ENCODE measurements around the gene APBB1. TPM values are rescaled to one million over a fixed set of nuclear protein-coding genes. Genes with fewer than 3 reads are reported as not detected.

APBB1 gene
- total RNA-seq, 5 donors from 2014 or later (not counting 1 experiment from before 2014, with no cell fraction given) = 71.3 to 152 (median 106) TPM

GRCh38 chr11:6455070-6455469 is 36.2 kb upstream of the APBB1 start:
- Histone ChIP-seq H3K4me1 (ENCODE audit: control insufficient read depth in 1 of 2, extremely low read depth in 1 of 2, insufficient read depth in 2 of 2, low read length in 2 of 2) (no peaks in the 10 kb centered on the region), H3K36me3 (ENCODE audit: control insufficient read depth in 2 of 2, extremely low read depth in 1 of 2, insufficient read depth in 1 of 2, low read length in 1 of 2) (peaks cover 14 to 45% of the 10 kb centered on the region in 2 donors), H3K4me3 (ENCODE audit: control insufficient read depth in 1 of 2, extremely low read depth in 1 of 2, low read length in 1 of 2) (no peak overlapping the region), H3K9me3 (no peaks in the 10 kb centered on the region), H3K27me3 (replicated peaks in 1 of 2; ENCODE audit: control insufficient read depth in 2 of 2, extremely low read depth in 1 of 2, insufficient read depth in 2 of 2, low read length in 1 of 2) (no peaks in the 10 kb centered on the region), H3K27ac (ENCODE audit: low read length) (no peak overlapping the region)
- peaks cover 30% of the 10 kb centered on the region for H3K36me3 Mint-ChIP-seq
- DNase-seq (no peak), ATAC-seq (replicated peaks in 1 of 4) (no peak)
- H3K27me3 Mint-ChIP-seq = no peaks in the 10 kb centered on the region
- no peaks in the 10 kb centered on the region for H3K4me1 Mint-ChIP-seq
- no peak overlapping the region for H3K4me3 Mint-ChIP-seq
- H3K27ac Mint-ChIP-seq = no peak overlapping the region
- H3K9me3 Mint-ChIP-seq = no peaks in the 10 kb centered on the region
- POLR2A ChIA-PET = interaction anchor here in 1 of 2 donors (0.6 kb wide), 1 partner anchor 140 kb away, joined by 3 read pairs; no protein-coding TSS in a partner anchor
- CTCF ChIA-PET = interaction anchor here (0.7 to 1.8 kb wide), 4 partner anchors 10 to 92 kb away, joined by 3 to 7 read pairs (median 4); no protein-coding TSS in a partner anchor
- WGBS (ENCODE audit: insufficient coverage) = no CpG with 5 or more reads among the region's 2 CpGs

GRCh38 chr11:6453152-6453551 is 34.3 kb upstream of the APBB1 start:
- WGBS (ENCODE audit: insufficient coverage) = 100% methylated on average over 2 of the region's 2 CpGs
- POLR2A ChIA-PET = no interaction called here
- H3K4me3 Mint-ChIP-seq = no peak overlapping the region

GRCh38 chr11:6452219-6452618 is 33.3 kb upstream of the APBB1 start:
- H3K36me3 Mint-ChIP-seq = peaks cover 24% of the 10 kb centered on the region
- 89% methylated on average over 3 of the region's 3 CpGs for WGBS (ENCODE audit: insufficient coverage)
- ChIA-PET POLR2A (no interaction called here), CTCF (interaction anchor here (0.5 to 1.5 kb wide), 5 partner anchors 9 to 80 kb away, joined by 3 to 6 read pairs (median 4); no protein-coding TSS in a partner anchor)
- H3K4me1 Mint-ChIP-seq = no peaks in the 10 kb centered on the region
- Histone ChIP-seq H3K9me3 (no peaks in the 10 kb centered on the region), H3K27ac (ENCODE audit: low read length) (no peak overlapping the region), H3K36me3 (ENCODE audit: control insufficient read depth in 2 of 2, extremely low read depth in 1 of 2, insufficient read depth in 1 of 2, low read length in 1 of 2) (peaks cover 15 to 39% of the 10 kb centered on the region in 2 donors), H3K4me1 (ENCODE audit: control insufficient read depth in 1 of 2, extremely low read depth in 1 of 2, insufficient read depth in 2 of 2, low read length in 2 of 2) (no peaks in the 10 kb centered on the region), H3K27me3 (replicated peaks in 1 of 2; ENCODE audit: control insufficient read depth in 2 of 2, extremely low read depth in 1 of 2, insufficient read depth in 2 of 2, low read length in 1 of 2) (no peaks in the 10 kb centered on the region), H3K4me3 (ENCODE audit: control insufficient read depth in 1 of 2, extremely low read depth in 1 of 2, low read length in 1 of 2) (no peak overlapping the region)
- no peak overlapping the region for H3K4me3 Mint-ChIP-seq
- H3K27ac Mint-ChIP-seq = no peak overlapping the region
- DNase-seq (no peak), ATAC-seq (replicated peaks in 1 of 4) (no peak)
- H3K9me3 Mint-ChIP-seq = no peaks in the 10 kb centered on the region
- H3K27me3 Mint-ChIP-seq = no peaks in the 10 kb centered on the region

More at GRCh38 chr11:6453152-6453551, 34.3 kb upstream of the APBB1 start:
- Histone ChIP-seq H3K4me1 (ENCODE audit: control insufficient read depth in 1 of 2, extremely low read depth in 1 of 2, insufficient read depth in 2 of 2, low read length in 2 of 2) (no peaks in the 10 kb centered on the region), H3K36me3 (ENCODE audit: control insufficient read depth in 2 of 2, extremely low read depth in 1 of 2, insufficient read depth in 1 of 2, low read length in 1 of 2) (peaks cover 15 to 45% of the 10 kb centered on the region in 2 donors), H3K4me3 (ENCODE audit: control insufficient read depth in 1 of 2, extremely low read depth in 1 of 2, low read length in 1 of 2) (no peak overlapping the region), H3K27me3 (replicated peaks in 1 of 2; ENCODE audit: control insufficient read depth in 2 of 2, extremely low read depth in 1 of 2, insufficient read depth in 2 of 2, low read length in 1 of 2) (no peaks in the 10 kb centered on the region), H3K9me3 (no peaks in the 10 kb centered on the region), H3K27ac (ENCODE audit: low read length) (no peak overlapping the region)
- DNase-seq = no peak
- Mint-ChIP-seq H3K36me3 (peaks cover 24% of the 10 kb centered on the region), H3K27ac (no peak overlapping the region), H3K9me3 (no peaks in the 10 kb centered on the region), H3K4me1 (no peaks in the 10 kb centered on the region), H3K27me3 (no peaks in the 10 kb centered on the region)
- ATAC-seq (replicated peaks in 1 of 4) = no peak
- CTCF ChIA-PET = interaction anchor here (0.5 to 1.5 kb wide), 4 partner anchors 10 to 245 kb away, joined by 3 to 5 read pairs (median 4); no protein-coding TSS in a partner anchor

- Mint-ChIP-seq H3K4me3 (no peak overlapping the region), H3K27ac (no peak overlapping the region), H3K27me3 (no peaks in the 10 kb centered on the region), H3K9me3 (no peaks in the 10 kb centered on the region), H3K36me3 (peaks cover 5% of the 10 kb centered on the region), H3K4me1 (no peaks in the 10 kb centered on the region)
- Histone ChIP-seq H3K4me3 (ENCODE audit: control insufficient read depth in 1 of 2, extremely low read depth in 1 of 2, low read length in 1 of 2) (no peak overlapping the region), H3K9me3 (no peaks in the 10 kb centered on the region), H3K4me1 (ENCODE audit: control insufficient read depth in 1 of 2, extremely low read depth in 1 of 2, insufficient read depth in 2 of 2, low read length in 2 of 2) (peaks cover 0 to under 1% of the 10 kb centered on the region in 2 experiments), H3K36me3 (ENCODE audit: control insufficient read depth in 2 of 2, extremely low read depth in 1 of 2, insufficient read depth in 1 of 2, low read length in 1 of 2) (peaks cover 6 to 18% of the 10 kb centered on the region in 2 donors), H3K27me3 (replicated peaks in 1 of 2; ENCODE audit: control insufficient read depth in 2 of 2, extremely low read depth in 1 of 2, insufficient read depth in 2 of 2, low read length in 1 of 2) (no peaks in the 10 kb centered on the region), H3K27ac (ENCODE audit: low read length) (no peak overlapping the region)
- POLR2A ChIA-PET = no interaction called here
- ATAC-seq (replicated peaks in 1 of 4) (no peak), DNase-seq (no peak)
- CTCF ChIA-PET = no interaction called here
- no CpG with 5 or more reads among the region's 3 CpGs for WGBS (ENCODE audit: insufficient coverage)
Measured at GRCh38 chr11:6448574-6448973, 29.7 kb upstream of the APBB1 start.

GRCh38 chr11:6443269-6444003 is 24.5 kb upstream of the APBB1 start:
- Mint-ChIP-seq H3K9me3 (no peaks in the 10 kb centered on the region), H3K27ac (no peak overlapping the region), H3K4me3 (no peak overlapping the region), H3K36me3 (no peaks in the 10 kb centered on the region), H3K4me1 (peaks cover 0 to 3% (median 2%) of the 10 kb centered on the region in 3 donors), H3K27me3 (no peaks in the 10 kb centered on the region)
- Histone ChIP-seq H3K4me1 (ENCODE audit: control insufficient read depth in 1 of 2, extremely low read depth in 1 of 2, insufficient read depth in 2 of 2, low read length in 2 of 2) (peaks cover 13 to 19% of the 10 kb centered on the region in 2 experiments), H3K27ac (ENCODE audit: low read length) (no peak overlapping the region), H3K36me3 (ENCODE audit: control insufficient read depth in 2 of 2, extremely low read depth in 1 of 2, insufficient read depth in 1 of 2, low read length in 1 of 2) (no peaks in the 10 kb centered on the region), H3K9me3 (no peaks in the 10 kb centered on the region), H3K4me3 (ENCODE audit: control insufficient read depth in 1 of 2, extremely low read depth in 1 of 2, low read length in 1 of 2) (no peak overlapping the region), H3K27me3 (replicated peaks in 1 of 2; ENCODE audit: control insufficient read depth in 2 of 2, extremely low read depth in 1 of 2, insufficient read depth in 2 of 2, low read length in 1 of 2) (no peaks in the 10 kb centered on the region)
- WGBS (ENCODE audit: insufficient coverage) = 7% methylated on average over 3 of the region's 5 CpGs
- ATAC-seq (replicated peaks in 1 of 4) = peak; percentile 83 to 92 (median 84)
- CTCF ChIA-PET = interaction anchor here (0.5 to 5.6 kb wide), 32 partner anchors 9 to 500 kb away, joined by 3 to 261 read pairs (median 4); partner anchors contain the start of genes APBB1 (in 2 of the 2), MRPL17 (in 1 of the 2) and SMPD1 (in 1 of the 2)
- peak in 33 of 35 experiments; percentile 20 to 79 (median 48) for DNase-seq
- POLR2A ChIA-PET = interaction anchor here in 1 of 2 donors (1.1 kb wide), 1 partner anchor 64 kb away, joined by 3 read pairs; no protein-coding TSS in a partner anchor

GRCh38 chr11:6442441-6442840 is 23.5 kb upstream of the APBB1 start:
- H3K27me3 ChIP-seq (replicated peaks in 1 of 2; ENCODE audit: control insufficient read depth in 2 of 2, extremely low read depth in 1 of 2, insufficient read depth in 2 of 2, low read length in 1 of 2) = no peaks in the 10 kb centered on the region
- DNase-seq (no peak), ATAC-seq (replicated peaks in 1 of 4) (no peak)
- peaks cover 0 to 3% (median 2%) of the 10 kb centered on the region in 3 donors for H3K4me1 Mint-ChIP-seq
- no peaks in the 10 kb centered on the region for H3K36me3 Mint-ChIP-seq
- H3K4me3 ChIP-seq (ENCODE audit: control insufficient read depth in 1 of 2, extremely low read depth in 1 of 2, low read length in 1 of 2) = no peak overlapping the region
- ChIA-PET CTCF (interaction anchor here (0.8 to 5.6 kb wide), 7 partner anchors 15 to 63 kb away, joined by 3 to 261 read pairs (median 7); partner anchors contain the start of gene APBB1 (in 2 of the 2)), POLR2A (no interaction called here)
- H3K36me3 ChIP-seq (ENCODE audit: control insufficient read depth in 2 of 2, extremely low read depth in 1 of 2, insufficient read depth in 1 of 2, low read length in 1 of 2) = no peaks in the 10 kb centered on the region
- no peaks in the 10 kb centered on the region for H3K9me3 Mint-ChIP-seq
- H3K4me3 Mint-ChIP-seq = no peak overlapping the region
- H3K4me1 ChIP-seq (ENCODE audit: control insufficient read depth in 1 of 2, extremely low read depth in 1 of 2, insufficient read depth in 2 of 2, low read length in 2 of 2) = peaks cover 23 to 29% of the 10 kb centered on the region in 2 experiments
- no peak overlapping the region for H3K27ac Mint-ChIP-seq
- H3K9me3 ChIP-seq = no peaks in the 10 kb centered on the region
- no peaks in the 10 kb centered on the region for H3K27me3 Mint-ChIP-seq
- H3K27ac ChIP-seq (ENCODE audit: low read length) = no peak overlapping the region
- 97% methylated on average over 3 of the region's 4 CpGs for WGBS (ENCODE audit: insufficient coverage)

All from T-cell (primary cell).